Neural progenitor cell (in vitro differentiated cells): ENCODE results near the gene CCDC183.

ENCODE experiments used
- EZH2 ChIP-seq: fragments of 200-600 bp; sonication (generic); IDR thresholded peaks from 2 replicates; pipeline ENCODE4 v1.6.1; 2017; ENCODE audit warnings: antibody characterized with exemption, mild to moderate bottlenecking, moderate library complexity
- TF ChIP-seq, protein P1 (sequence below): fragments of 200-600 bp; sonication (generic); IDR thresholded peaks from 2 replicates; pipeline ENCODE4 v1.5.1; 2017; ENCODE audit warnings: antibody characterized with exemption, mild to moderate bottlenecking

DNA sequence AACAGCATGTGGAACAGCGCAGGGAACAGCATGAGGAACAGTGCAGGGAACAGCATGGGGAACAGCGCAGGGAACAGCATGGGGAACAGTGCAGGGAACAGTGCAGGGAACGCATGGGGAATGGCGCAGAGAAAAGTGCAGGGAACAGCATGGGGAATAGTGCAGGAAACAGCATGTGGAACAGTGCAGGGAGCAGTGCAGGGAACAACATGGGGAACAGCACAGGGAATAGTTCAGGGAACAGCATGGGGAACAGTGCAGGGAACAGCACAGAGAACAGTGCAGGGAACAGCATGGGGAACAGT, 40.1 kb upstream of the CCDC183 start:
- TF ChIP-seq, protein P1, sequence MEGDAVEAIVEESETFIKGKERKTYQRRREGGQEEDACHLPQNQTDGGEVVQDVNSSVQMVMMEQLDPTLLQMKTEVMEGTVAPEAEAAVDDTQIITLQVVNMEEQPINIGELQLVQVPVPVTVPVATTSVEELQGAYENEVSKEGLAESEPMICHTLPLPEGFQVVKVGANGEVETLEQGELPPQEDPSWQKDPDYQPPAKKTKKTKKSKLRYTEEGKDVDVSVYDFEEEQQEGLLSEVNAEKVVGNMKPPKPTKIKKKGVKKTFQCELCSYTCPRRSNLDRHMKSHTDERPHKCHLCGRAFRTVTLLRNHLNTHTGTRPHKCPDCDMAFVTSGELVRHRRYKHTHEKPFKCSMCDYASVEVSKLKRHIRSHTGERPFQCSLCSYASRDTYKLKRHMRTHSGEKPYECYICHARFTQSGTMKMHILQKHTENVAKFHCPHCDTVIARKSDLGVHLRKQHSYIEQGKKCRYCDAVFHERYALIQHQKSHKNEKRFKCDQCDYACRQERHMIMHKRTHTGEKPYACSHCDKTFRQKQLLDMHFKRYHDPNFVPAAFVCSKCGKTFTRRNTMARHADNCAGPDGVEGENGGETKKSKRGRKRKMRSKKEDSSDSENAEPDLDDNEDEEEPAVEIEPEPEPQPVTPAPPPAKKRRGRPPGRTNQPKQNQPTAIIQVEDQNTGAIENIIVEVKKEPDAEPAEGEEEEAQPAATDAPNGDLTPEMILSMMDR, result no peak
- TF ChIP-seq EZH2, result no peak
